Astrocyte (in vitro differentiated cells and primary cell): ENCODE results near the gene KREMEN1. TPM values are rescaled to one million over a fixed set of nuclear protein-coding genes. Genes with fewer than 3 reads are reported as not detected.

Experiments used
- DNase-seq: peaks from one replicate; pipeline ENCODE4 v3.0.0-alpha.2; 2010; ENCODE audit warnings: low read depth
- FAIRE-seq: peaks from 2 replicates; lab custom pipeline; 2011; peaks lifted over from hg19 to GRCh38; lab: Jason Lieb, UNC
- H2AFZ ChIP-seq: 2 replicates; pipeline ENCODE4 v1.6.0; 2012; ENCODE audit warnings: low read depth, low read length, inconsistent platforms
- H3K27ac ChIP-seq: 2 replicates; pipeline ENCODE4 v1.5.1; 2011; ENCODE audit warnings: low read depth, low read length, inconsistent platforms
- H3K27me3 ChIP-seq: 2 replicates; pipeline ENCODE4 v1.6.0; 2011; ENCODE audit warnings: low read length, inconsistent platforms; ENCODE audit not compliant: insufficient read depth
- H3K36me3 ChIP-seq: 2 replicates; pipeline ENCODE4 v1.5.1; 2011; ENCODE audit warnings: low read length, inconsistent platforms; ENCODE audit not compliant: insufficient read depth
- H3K4me1 ChIP-seq: 2 replicates; pipeline ENCODE4 v1.5.1; 2011; ENCODE audit warnings: low read length, inconsistent platforms; ENCODE audit not compliant: insufficient read depth
- H3K4me2 ChIP-seq: 2 replicates; pipeline ENCODE4 v1.6.0; 2012; ENCODE audit warnings: low read length, inconsistent platforms
- H3K4me3 ChIP-seq: 2 replicates; pipeline ENCODE4 v1.5.1; 2011; ENCODE audit warnings: low read depth, mild to moderate bottlenecking, low read length, inconsistent platforms; ENCODE audit not compliant: insufficient read depth
- H3K79me2 ChIP-seq: 2 replicates; pipeline ENCODE4 v1.6.0; 2012; ENCODE audit warnings: mild to moderate bottlenecking, low read length, inconsistent platforms; ENCODE audit not compliant: insufficient read depth
- H3K9ac ChIP-seq: 2 replicates; pipeline ENCODE4 v1.6.0; 2012; ENCODE audit warnings: mild to moderate bottlenecking, low read length, inconsistent platforms
- H3K9me3 ChIP-seq: 2 replicates; pipeline ENCODE4 v1.5.1; 2012; ENCODE audit warnings: low read depth, mild to moderate bottlenecking, low read length, inconsistent platforms; ENCODE audit not compliant: insufficient read depth
- H4K20me1 ChIP-seq: 2 replicates; pipeline ENCODE4 v1.6.0; 2012; ENCODE audit warnings: low read length, inconsistent platforms; ENCODE audit not compliant: insufficient read depth
- H3K27ac Mint-ChIP-seq: one replicate; pipeline ENCODE4 v1.8.0; 2021; ENCODE audit warnings: mild to moderate bottlenecking, mixed read lengths; ENCODE audit not compliant: unreplicated experiment
- H3K27me3 Mint-ChIP-seq: one replicate; pipeline ENCODE4 v1.8.0; 2021; ENCODE audit warnings: low read depth, mixed read lengths; ENCODE audit not compliant: unreplicated experiment
- H3K36me3 Mint-ChIP-seq: one replicate; pipeline ENCODE4 v1.8.0; 2021; ENCODE audit warnings: low read depth, mixed read lengths; ENCODE audit not compliant: unreplicated experiment
- H3K4me1 Mint-ChIP-seq: one replicate; pipeline ENCODE4 v1.8.0; 2021; ENCODE audit warnings: low read depth, mixed read lengths; ENCODE audit not compliant: unreplicated experiment
- H3K4me3 Mint-ChIP-seq: one replicate; pipeline ENCODE4 v1.8.0; 2021; ENCODE audit warnings: mild to moderate bottlenecking, moderate library complexity, mixed read lengths; ENCODE audit not compliant: unreplicated experiment
- H3K9me3 Mint-ChIP-seq: one replicate; pipeline ENCODE4 v1.8.0; 2021; ENCODE audit warnings: mild to moderate bottlenecking, mixed read lengths; ENCODE audit not compliant: unreplicated experiment
- EZH2 ChIP-seq: IDR thresholded peaks from 2 replicates; pipeline ENCODE4 v1.6.1; 2012; ENCODE audit warnings: mild to moderate bottlenecking, low read length, inconsistent platforms; ENCODE audit not compliant: insufficient read depth
- total RNA-seq: library from RNA; stranded (reverse); gene quantifications from 2 replicates; pipeline ENCODE4 v1.2.1, GENCODE V29; 2021
- TF ChIP-seq, protein P1 (sequence below): IDR thresholded peaks from 2 replicates; pipeline ENCODE4 v1.5.1; 2011; ENCODE audit warnings: low read depth, mild to moderate bottlenecking, inconsistent platforms, low read length, moderate library complexity; ENCODE audit not compliant: insufficient read depth

Gene KREMEN1
- total RNA-seq, 1 donor from 2014 or later = 3.3 TPM

DNA sequence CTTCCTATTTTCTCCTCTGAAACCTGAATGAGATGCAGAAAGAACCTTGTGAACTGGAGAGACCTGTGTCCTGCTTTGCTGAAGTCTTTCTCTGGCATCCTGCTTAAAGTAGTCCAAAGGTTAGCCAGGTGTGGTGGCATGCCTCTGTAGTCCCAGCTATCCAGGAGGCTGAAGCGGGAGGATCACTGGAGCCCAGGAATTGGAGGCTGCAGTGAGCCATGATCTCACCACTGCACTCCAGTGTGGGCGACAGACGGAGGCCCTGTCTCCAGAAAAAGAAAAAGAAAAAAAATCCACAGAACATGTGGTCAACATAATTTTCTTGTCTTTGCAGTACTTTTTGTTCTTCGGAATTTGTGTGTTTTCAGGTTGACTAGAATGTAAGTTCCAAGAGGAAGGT lies 2.3 kb upstream of the KREMEN1 start:
- peaks cover 48% of the 10 kb centered on the region for H3K27me3 Mint-ChIP-seq
- peaks cover 28% of the 10 kb centered on the region for H3K27me3 ChIP-seq

DNA sequence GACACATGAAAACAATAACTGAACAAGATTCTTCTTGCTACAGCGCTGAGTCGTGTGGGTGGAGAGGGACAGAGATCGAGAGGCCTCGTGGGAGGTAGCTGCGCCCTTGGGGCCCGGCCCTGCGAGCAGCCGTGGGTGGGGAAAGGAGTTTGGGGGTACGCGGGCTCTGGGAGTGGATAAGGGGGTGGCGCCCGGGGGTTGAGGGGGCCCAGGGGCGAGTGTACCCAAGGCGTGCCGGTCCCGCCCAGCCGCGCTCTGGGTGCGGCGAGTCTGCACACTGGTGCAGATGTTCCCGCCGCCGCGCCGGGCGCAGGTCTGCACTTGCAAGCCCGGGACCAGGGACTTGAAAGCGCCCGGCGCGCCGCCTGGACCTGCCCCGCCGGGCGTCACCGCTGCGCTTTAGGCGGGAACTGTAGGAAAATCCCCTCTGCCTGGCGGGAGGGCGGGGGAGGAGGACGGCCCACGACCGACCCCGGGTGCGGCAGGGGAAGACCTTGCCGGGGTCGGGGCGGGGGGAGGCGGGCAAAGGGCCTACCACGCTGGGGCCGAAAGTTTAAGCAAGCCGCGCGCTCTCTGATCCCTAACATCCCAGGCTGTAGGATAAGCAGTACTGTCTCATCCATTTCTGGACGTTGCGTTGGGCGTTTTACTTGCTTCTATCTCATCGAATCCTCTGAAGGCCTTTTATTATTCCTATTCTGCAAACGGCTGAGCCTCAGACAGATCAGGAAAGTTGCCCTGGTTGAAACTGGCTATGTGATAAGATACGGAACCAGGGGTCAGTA lies 1.4 kb upstream of the KREMEN1 start:
- Histone ChIP-seq H3K27ac (no peak overlapping the region), H3K36me3 (no peaks in the 10 kb centered on the region), H3K9ac (no peak overlapping the region), H3K79me2 (no peaks in the 10 kb centered on the region), H3K27me3 (peaks cover 28% of the 10 kb centered on the region), H3K4me2 (peak overlapping the region; percentile 88), H3K4me1 (peaks cover 14% of the 10 kb centered on the region), H3K4me3 (peak overlapping the region; percentile 38), H2AFZ (peak overlapping the region; percentile 5), H4K20me1 (no peaks in the 10 kb centered on the region), H3K9me3 (no peaks in the 10 kb centered on the region)
- Mint-ChIP-seq H3K4me3 (peak overlapping the region; percentile 75), H3K4me1 (peaks cover 2% of the 10 kb centered on the region), H3K9me3 (no peaks in the 10 kb centered on the region), H3K27ac (no peak overlapping the region), H3K27me3 (peaks cover 42% of the 10 kb centered on the region), H3K36me3 (no peaks in the 10 kb centered on the region)
- no peak for FAIRE-seq
- no peak for TF ChIP-seq EZH2
- TF ChIP-seq, protein P1, sequence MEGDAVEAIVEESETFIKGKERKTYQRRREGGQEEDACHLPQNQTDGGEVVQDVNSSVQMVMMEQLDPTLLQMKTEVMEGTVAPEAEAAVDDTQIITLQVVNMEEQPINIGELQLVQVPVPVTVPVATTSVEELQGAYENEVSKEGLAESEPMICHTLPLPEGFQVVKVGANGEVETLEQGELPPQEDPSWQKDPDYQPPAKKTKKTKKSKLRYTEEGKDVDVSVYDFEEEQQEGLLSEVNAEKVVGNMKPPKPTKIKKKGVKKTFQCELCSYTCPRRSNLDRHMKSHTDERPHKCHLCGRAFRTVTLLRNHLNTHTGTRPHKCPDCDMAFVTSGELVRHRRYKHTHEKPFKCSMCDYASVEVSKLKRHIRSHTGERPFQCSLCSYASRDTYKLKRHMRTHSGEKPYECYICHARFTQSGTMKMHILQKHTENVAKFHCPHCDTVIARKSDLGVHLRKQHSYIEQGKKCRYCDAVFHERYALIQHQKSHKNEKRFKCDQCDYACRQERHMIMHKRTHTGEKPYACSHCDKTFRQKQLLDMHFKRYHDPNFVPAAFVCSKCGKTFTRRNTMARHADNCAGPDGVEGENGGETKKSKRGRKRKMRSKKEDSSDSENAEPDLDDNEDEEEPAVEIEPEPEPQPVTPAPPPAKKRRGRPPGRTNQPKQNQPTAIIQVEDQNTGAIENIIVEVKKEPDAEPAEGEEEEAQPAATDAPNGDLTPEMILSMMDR = no peak
- DNase-seq = peak; percentile 20

More for the DNA sequence above, 2.3 kb upstream of the KREMEN1 start:
- Histone ChIP-seq H3K4me1 (peaks cover 14% of the 10 kb centered on the region), H3K79me2 (no peaks in the 10 kb centered on the region), H3K4me3 (no peak overlapping the region), H3K9ac (no peak overlapping the region), H3K4me2 (no peak overlapping the region), H3K9me3 (no peaks in the 10 kb centered on the region), H3K27ac (no peak overlapping the region), H2AFZ (no peak overlapping the region), H3K36me3 (no peaks in the 10 kb centered on the region), H4K20me1 (no peaks in the 10 kb centered on the region)
- Mint-ChIP-seq H3K4me3 (no peak overlapping the region), H3K9me3 (no peaks in the 10 kb centered on the region), H3K4me1 (no peaks in the 10 kb centered on the region), H3K36me3 (no peaks in the 10 kb centered on the region), H3K27ac (no peak overlapping the region)
- no peak for TF ChIP-seq EZH2
- TF ChIP-seq, protein P1 = no peak
- DNase-seq (no peak), FAIRE-seq (no peak)
